DMS53 (cell line): ENCODE results near the gene ZC2HC1B.
A peak's percentile ranks its signal among the peaks of the same experiment; 100 is the strongest.
"Not testable (repeated sequence)": the region's sequence is repeated elsewhere in the genome, so short reads cannot be mapped to it uniquely, and the experiment has no call there.

Experiments
- DNase-seq: peaks from one replicate; lab custom pipeline; 2025; lab: John Stamatoyannopoulos, UW

Gene ZC2HC1B, protein sequence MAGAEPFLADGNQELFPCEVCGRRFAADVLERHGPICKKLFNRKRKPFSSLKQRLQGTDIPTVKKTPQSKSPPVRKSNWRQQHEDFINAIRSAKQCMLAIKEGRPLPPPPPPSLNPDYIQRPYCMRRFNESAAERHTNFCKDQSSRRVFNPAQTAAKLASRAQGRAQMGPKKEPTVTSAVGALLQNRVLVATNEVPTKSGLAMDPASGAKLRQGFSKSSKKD

DNA sequence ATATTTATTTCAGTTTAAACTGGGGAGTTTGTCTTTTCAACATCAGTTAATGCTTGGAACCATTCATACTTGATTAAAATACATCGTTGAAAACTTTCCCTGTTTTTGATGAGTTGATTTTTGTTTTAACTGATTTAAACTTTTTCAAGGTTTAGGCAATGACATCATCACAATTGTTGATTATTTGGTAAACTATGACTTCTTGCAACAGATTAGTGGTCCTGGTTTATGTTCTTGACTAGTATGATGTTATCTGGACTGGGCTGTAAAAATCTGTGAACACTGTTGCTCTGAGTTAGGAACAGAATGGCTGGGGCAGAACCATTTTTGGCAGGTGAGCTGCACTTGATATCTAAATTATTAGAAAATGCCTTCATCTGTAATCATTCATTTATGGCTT lies at the start of gene ZC2HC1B:
ZC2HC1B (plus strand) TSS at position 241 of the 400 bp plus-strand sequence; CDS start at position 307, 66 bp downstream.
- no peak for DNase-seq

DNA sequence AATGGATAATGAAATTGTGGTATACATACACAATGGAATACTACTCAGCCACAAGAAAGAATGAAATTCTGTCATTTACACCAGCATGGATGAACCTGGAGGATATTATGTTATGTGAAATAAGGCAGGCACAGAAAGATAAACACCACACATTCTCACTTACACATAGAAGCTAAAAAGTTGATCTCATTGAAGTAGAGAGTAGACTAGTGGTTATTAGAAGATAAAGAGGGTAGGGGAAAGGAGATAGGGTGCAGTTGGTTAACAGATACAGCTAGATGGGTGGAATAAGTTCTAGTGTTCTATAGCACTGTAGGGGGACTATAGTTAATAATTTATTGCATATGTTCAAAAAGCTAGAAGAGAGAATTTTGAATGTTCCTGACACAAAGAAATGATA lies 46.7 kb upstream of the ZC2HC1B start:
- no peak for DNase-seq

DNA sequence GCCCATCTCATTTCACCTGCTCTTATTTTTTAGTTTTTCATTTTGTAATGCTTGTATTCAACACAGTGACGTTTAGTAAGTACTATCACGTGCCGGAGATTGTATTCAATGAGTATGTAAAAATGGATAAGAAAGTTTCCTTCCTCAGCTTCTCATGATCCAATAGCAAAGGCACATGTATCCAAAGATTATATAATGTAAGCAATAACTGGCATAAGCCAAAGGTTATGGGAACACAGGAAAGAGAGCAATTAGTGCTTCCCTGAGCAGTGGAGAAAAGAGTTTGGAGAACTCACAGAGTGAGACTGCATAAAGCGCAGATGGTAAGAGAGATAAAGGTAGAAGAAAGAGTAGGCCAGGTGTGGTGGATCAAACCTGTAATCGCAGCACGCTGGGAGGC lies 42.9 kb upstream of the ZC2HC1B start:
- DNase-seq = no peak

DNA sequence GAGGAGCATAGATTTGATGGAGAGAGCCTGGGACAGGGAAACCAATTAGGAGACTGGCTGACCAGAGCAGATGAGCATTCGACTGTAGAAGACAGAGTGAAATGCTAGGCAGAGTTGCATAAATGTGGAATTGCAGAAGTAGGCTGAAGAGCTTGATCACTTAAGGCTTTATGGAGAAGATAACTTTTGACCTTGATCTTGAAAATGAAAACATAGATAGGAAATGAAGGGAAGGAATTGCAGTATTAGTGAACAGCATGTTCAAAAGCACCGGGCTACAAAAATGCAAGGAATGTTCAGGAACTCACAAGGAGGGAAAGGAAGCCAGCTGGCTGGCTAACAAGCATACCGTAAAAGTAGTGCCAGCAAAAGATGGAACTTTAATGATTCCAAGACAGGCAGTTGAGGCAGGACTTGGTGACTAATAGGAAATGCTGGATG lies 41.7 kb upstream of the ZC2HC1B start:
- DNase-seq = no peak

DNA sequence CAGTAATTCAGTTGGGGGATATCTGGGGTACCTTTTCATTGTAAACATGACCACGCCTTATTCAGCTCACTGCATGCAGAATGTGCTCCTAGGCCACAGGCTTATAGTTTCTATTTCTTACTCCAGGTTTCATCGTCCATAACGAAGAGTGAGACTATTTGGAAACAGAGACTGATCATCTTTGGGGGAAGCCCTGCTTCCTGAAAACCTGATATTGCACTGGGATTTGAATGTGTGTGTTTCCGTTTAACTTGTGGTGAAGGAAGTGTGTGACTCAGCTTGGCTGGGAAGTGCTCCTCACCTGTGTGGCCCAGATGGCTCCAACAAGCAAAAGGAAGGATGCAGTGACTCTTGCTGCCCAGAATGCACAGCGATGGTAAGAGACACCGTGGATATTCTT lies 40.7 kb upstream of the ZC2HC1B start:
- DNase-seq = peak; percentile 20

DNA sequence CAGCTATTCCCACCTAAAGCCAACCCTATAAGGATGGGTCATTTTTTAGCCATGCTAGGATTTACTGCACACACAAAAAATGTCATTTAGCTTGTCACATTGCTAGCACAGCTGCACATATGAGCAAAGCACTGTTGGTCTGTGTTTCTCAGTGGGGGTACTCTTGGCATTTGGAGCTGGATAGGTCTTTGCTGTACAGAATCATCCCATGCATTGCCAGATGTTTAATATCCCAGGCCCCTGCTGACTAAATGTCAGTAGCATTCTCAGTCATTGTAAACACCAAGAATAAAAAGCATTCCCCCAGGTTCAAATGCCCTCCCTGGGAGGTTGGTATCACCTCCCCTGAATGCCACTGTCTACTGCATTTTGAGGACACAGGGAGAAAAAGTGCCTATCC lies 35.7 kb upstream of the ZC2HC1B start:
- no peak for DNase-seq

DNA sequence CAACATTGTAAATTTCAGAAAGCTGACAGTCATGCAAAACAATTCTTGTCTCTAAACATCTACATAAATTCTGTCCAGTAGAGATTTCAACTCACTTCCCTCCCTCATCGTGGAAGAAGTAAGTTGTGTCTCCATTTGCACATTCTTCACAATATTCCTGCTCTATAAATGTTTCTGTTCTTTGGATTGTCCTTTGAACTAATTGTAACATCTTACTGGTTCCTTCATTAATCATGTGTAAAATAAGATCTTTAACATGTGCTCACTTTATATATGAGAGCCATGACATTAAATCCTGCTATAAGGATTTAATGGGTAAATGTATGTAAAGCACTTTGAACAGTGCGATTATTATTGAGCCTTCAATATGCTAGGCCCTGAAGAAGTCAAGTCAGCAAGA lies 28.1 kb upstream of the ZC2HC1B start:
- DNase-seq = no peak

DNA sequence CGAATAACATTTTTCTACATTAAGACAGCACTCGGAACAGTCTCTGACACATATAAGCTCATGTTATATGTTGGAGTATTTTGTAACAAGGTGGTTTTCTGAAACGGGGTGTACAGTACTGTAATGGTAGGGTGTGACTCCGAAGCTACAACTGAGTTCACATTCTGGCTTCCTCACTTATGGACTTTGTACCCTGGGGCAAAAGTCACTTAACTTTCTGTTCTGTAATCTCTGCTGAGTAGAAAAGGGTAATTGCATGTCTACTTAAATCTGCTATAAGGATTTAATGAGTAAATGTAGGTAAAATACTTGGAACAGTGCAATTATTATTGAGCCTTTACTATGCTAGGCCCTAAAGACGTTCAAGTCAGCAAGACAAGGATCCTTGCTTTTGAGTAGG lies 25.9 kb upstream of the ZC2HC1B start:
- DNase-seq = no peak

DNA sequence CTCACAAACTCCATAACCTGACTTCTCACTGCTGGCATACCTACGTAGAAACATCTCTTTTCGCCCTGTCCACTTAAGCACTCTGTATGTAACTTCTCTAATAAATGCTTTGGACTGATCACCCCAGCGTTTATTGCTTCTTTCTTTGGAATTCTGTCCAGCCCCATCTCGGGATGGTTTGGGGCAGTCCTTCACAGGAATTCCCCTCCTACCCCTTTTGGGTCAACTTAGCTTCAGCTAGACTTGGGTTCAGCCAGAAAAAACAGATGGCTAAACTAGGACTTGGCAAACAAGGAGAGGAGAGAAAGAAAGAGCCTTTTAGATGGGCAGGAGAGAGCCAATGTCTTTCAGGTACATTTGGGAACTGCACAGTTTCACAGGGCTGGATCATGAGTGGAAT lies 25.1 kb upstream of the ZC2HC1B start:
- DNase-seq = no peak

DNA sequence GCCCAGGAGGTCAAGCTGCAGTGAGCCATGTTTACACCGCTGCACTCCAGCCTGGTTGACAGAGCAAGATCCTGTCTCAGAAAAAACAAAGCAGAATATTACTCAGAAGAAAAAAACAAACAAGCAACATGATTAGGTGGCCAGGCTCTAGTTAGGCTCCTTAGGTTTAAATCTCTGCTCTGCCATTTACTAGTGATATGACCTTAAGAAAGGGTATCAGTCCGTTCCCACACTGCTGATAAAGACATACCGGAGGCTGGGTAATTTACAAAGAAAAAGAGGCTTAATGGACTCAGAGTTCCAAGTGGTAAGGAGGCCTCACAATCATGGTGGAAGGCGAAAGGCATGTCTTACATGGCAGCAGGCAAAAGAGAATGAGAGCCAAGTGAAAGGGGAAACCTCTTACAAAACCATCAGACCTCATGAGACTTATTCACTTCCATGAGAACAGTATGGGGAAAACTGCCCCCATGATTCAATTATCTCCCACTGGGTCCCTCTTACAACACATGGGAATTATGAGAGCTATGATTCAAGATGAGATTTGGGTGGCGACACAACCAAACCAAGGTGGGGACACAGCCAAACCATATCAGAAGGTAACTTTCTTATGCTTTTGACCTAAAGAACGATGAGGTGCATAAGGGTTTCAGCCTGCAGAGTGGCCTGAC lies 23.5 kb upstream of the ZC2HC1B start:
- DNase-seq = no peak

DNA sequence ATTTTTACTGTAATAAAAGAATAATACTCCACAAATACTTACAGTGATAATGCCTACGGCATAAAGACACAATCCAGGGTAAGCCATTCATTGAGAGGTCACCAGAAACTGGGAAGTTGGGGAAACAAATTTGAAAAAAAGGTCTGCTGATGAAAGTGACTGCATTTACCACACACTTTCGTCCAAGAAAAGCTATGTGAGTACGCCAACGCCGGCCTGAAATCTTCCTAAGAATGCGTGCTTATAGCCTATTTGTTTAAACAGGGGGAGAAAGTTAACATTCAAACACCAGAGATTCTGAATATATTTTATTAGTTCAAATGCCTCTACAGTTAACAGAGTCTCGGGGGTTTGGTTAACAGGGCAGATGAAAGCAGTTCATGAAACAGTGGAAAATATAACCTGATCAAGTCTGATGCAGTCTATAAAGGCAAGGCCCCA lies 21.8 kb upstream of the ZC2HC1B start:
- DNase-seq = peak; percentile 68

DNA sequence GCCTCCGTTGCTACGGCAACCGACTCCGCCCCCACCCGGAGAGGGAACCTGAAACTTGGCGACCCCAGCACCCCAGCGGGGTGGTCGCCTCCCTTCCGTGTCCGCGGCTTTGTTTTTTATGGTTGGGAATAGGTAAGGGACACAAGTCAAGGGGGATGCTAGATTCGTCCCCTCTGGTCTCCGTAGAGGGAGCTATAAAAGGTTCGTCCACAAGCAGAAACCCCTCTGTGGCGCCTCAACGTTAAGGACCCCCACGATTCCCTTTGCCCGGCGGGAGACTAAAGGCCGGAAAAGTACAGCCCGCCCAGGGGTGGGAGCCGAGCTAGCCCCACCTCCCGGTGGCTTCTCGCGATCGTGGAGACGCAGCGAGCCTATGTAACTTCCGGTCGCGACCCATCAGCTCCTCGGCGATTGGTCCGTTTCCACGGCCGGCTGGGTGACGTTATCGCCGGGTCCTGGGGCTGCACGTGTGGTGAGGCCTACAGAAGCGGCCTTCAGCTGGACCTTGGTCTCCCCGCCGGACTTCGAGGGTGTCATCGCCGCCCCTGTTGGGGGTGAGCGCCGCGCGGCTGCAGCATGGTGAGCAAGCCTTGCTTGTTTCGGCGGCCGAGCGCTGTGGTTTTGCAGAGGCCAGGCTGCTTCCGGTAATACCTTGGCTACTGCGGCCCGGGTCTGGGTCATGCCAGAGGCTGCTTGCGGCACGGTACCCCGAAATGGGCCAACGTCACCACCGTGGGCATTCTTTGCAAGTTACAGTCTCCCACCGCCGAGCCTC lies 21.2 kb upstream of the ZC2HC1B start, which contains the start of gene LTV1:
LTV1 (plus strand) TSS at position 437 of the 775 bp plus-strand sequence; CDS start at position 577, 140 bp downstream.
- peak; percentile 96 for DNase-seq

DNA sequence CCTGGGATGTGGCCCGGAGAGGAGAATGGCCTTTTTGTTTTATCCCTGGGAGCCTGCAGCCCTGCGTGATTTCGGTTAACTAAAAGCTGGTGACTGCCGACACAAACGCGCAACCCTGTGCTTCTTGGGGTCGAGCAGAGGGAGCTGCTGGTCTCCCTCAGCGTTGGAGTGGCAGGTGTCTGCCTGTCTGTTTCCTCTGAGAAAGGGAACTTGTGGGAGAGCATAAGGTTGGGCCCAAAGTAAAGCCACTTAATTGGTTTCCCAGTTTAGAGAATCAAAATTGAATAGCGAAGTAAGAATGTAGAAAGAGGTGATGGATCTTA lies 20.6 kb upstream of the ZC2HC1B start:
- DNase-seq = peak; percentile 58

DNA sequence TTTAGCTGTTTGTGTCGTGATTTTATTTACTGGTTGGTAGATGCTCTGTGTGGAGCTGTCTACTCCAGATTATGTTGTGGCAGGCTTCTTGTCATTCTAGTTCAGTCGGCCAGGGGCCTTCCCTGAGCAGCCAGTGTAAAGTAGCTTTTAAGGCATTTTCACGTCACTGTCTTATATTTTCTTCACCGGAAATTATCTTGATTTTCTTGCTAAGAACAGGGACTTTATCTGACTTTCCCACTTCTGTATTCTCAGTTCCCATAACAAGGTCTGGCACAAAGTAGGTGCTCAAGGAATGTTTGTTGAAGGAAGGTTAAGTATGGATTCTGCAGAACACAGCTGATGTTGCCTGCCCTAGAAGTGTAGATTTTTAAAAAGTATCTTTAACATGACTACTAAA lies 20.3 kb upstream of the ZC2HC1B start:
- peak; percentile 31 for DNase-seq

DNA sequence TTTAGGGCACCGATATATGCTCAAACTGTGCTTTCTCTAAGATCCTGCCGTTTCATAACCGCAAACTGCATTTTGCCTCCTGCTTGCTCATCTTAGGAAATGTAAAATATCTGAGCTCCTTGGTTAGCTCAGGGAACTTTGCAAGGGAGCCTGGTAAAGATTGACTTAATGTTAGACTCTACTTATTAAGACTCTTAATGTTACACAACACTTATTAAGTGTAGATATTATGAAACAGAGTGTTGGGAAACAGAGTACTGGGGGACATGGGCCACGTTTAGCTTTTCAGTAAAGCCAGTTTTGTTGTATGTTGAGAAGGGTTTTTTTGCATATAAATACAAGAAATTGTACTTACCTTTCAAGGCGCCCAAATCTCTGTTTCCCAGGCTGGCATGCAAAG lies 19.2 kb upstream of the ZC2HC1B start:
- DNase-seq = no peak

DNA sequence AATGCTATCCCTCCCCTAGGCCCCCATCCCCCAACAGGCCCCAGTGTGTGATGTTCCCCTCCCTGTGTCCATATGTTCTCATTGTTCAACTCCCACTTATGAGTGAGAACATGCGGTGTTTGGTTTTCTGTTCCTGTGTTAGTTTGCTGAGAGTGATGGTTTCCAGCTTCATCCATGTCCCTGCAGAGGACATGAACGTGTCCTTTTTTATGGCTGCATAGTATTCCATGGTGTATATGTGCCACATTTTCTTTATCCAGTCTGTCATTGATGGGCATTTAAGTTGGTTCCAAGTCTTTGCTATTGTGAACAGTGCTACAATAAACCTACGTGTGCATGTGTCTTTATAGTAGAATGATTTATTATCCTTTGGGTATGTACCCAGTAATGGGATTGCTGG lies 12.6 kb upstream of the ZC2HC1B start:
- DNase-seq = not testable (repeated sequence)

DNA sequence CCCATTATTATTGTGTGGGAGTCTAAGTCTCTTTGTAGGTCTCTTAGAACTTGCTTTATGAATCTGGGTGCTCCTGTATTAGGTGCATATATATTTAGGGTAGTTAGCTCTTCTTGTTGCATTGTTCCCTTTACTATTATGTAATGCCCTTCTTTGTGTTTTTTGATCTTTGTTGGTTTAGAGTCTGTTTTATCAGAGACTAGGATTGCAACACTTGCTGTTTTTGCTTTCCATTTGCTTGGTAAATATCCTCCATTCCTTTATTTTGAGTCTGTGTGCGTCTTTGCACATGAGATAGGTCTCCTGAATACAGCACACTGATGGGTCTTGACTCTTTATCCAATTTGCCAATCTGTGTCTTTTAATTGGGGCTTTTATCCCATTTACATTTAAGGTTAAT lies 9.2 kb upstream of the ZC2HC1B start:
- DNase-seq = not testable (repeated sequence)

DNA sequence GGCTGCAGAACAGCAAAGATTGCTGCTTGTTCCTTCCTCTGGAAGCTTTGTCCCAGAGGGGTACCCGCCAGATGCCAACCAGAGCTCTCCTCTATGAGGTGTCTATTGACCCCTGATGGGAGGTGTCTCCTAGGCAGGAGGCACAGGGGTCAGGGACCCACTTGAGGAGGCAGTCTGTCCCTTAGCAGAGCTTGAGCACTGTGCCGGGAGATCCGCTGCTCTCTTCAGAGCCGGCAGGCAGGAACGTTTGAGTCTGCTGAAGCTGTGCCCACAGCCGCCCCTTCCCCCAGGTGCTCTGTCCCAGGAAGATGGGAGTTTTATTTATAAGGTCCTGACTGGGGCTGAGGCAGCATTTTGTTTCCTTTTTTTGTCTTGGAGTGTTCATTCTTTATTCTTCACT lies 7.5 kb upstream of the ZC2HC1B start:
- DNase-seq = not testable (repeated sequence)

DNA sequence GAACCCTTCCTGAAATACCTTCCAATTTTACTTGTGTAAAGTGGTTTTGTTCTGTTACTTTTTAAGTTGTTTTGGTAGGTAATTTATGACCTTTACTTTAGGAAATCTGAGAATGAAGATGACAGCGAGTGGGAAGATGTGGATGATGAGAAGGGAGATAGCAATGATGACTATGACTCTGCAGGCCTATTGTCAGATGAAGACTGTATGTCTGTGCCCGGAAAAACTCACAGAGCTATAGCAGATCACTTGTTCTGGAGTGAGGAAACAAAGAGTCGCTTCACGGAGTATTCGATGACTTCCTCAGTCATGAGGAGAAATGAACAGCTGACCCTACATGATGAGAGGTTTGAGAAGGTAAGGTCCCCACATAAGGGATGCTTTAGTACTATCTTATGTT lies 6.6 kb upstream of the ZC2HC1B start:
- DNase-seq = no peak

DNA sequence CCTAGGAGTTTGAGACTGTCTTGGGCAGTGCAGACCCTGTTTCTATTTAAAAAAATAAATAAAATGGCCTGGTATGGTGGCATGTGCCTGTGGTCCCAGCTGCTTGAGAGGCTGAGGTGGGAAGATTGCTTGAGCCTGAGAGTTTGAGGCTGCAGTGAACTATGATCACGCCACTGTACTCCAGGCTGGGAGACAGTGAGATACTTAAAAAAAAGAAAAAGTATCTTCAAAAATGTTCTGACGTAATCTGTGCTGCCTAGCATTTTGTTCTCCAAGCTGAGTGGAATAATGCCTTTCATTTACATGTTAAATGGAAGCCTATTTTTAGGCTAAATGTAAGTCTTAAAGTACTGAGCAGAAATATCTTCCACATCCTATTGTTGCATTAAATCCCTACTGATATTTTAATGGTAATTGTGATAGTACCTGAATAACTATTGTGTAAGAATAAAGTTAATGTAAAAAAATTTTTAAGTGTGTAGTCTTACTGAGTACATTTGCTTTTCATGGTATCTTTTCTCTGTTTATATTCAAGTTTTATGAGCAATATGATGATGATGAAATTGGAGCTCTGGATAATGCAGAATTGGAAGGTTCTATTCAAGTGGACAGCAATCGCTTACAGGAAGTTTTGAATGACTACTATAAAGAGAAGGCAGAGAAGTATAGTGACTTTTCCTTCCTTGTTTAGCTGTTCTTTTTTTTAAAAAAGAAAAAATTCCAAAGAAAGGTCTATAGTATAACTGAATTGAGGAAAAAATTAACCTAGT lies 4.2 kb upstream of the ZC2HC1B start:
- no peak for DNase-seq

DNA sequence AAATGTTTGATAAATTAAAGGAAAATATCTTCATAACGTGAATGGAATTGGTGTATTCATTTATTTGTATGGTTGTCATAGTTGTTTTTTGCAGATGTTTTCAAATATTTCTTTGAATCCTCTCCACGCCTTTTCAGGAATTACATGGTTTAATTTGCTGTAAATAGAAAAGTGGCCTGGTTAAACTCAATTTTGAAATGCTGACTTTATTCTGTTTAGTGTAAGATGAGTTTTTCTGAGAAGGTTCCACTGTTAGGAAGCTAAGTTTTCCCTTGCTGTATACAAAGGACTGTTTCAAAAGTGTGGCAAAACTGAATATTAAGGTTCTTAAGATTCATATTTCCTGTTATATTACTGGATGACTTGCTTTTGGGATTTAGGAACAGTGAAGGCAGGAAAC lies 503 bp upstream of the ZC2HC1B start:
- DNase-seq = no peak

DNA sequence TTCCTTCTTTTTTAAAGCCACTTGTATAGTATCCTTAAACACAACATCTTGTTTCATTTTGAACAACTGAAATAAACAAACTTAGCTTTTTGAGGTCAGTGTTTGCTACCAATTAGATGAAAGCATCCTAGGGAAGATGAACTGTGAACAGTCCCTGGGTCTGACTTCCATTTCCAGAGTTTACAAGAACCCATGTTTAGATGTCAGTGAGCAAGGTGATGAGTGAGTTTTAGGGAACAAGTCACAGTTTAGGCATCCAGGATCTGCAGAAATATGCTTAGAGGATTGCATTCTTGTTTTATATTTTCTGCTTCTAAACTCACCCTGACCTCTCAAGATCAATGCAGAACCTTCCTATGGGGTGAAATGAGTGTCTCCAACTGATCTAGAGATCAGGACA lies 3.0 kb downstream of the ZC2HC1B start:
- DNase-seq = no peak
